Mesodermal cell (in vitro differentiated cells): ENCODE data around the gene CSF3.

ENCODE experiments used
- H3K27ac ChIP-seq: 2 replicates; pipeline ENCODE4 v1.7.0; 2013; ENCODE audit warnings: mild to moderate bottlenecking, low read depth, low read length, moderate library complexity; ENCODE audit not compliant: severe bottlenecking
- H3K36me3 ChIP-seq: 2 replicates; pipeline ENCODE4 v1.7.1; 2013; ENCODE audit warnings: mild to moderate bottlenecking, low read length, moderate library complexity; ENCODE audit not compliant: control insufficient read depth, insufficient read depth
- H3K4me1 ChIP-seq: one replicate; pipeline ENCODE4 v1.7.1; 2013; ENCODE audit warnings: mild to moderate bottlenecking, low read length; ENCODE audit not compliant: insufficient read depth, control insufficient read depth, poor library complexity, severe bottlenecking
- H3K4me3 ChIP-seq: 2 replicates; pipeline ENCODE4 v1.7.0; 2013; ENCODE audit warnings: low read length, control low read depth, mild to moderate bottlenecking; ENCODE audit not compliant: insufficient read depth, poor library complexity, severe bottlenecking; ENCODE audit errors: extremely low read depth
- H3K9me3 ChIP-seq: 2 replicates; pipeline ENCODE4 v1.7.1; 2013; ENCODE audit warnings: mild to moderate bottlenecking, low read length, moderate library complexity; ENCODE audit not compliant: control insufficient read depth
- WGBS, 2 experiments: methylation state at CpG; one replicate each; pipeline ENCODE4 v1.1.5; 2013; ENCODE audit warnings: missing lambda C conversion rate in 2 of 2; ENCODE audit not compliant: insufficient coverage in 2 of 2; 5-methylcytosine and 5-hydroxymethylcytosine counted together

The CSF3 gene

GRCh38 chr17:40035162-40035559, 19.9 kb downstream of the CSF3 start:
- Histone ChIP-seq H3K36me3 (peaks cover 60% of the 10 kb centered on the region), H3K9me3 (no peaks in the 10 kb centered on the region), H3K4me3 (no peak overlapping the region), H3K4me1 (peaks cover 8% of the 10 kb centered on the region), H3K27ac (no peak overlapping the region)
- 8 to 14% methylated on average over 8 to 12 of the region's 12 CpGs for WGBS, 2 experiments

- Histone ChIP-seq H3K9me3 (no peaks in the 10 kb centered on the region), H3K27ac (peak overlapping the region; percentile 67), H3K4me1 (peaks cover 8% of the 10 kb centered on the region), H3K4me3 (no peak overlapping the region), H3K36me3 (peaks cover 30% of the 10 kb centered on the region)
- WGBS, 2 experiments = 74 to 75% methylated on average over 11 of the region's 11 CpGs
Measured at GRCh38 chr17:40038882-40039513, 23.8 kb downstream of the CSF3 start.

- H3K4me1 ChIP-seq = peaks cover 8% of the 10 kb centered on the region
- 86 to 100% methylated on average over 2 of the region's 2 CpGs for WGBS, 2 experiments
- H3K27ac ChIP-seq = no peak overlapping the region
- H3K4me3 ChIP-seq = no peak overlapping the region
- no peaks in the 10 kb centered on the region for H3K9me3 ChIP-seq
- peaks cover 28% of the 10 kb centered on the region for H3K36me3 ChIP-seq
Measured at GRCh38 chr17:40041196-40041595, 26.0 kb downstream of the CSF3 start.

GRCh38 chr17:40056379-40057015, 41.3 kb downstream of the CSF3 start:
- 81 to 94% methylated on average over 3 to 6 of the region's 6 CpGs for WGBS, 2 experiments
- Histone ChIP-seq H3K27ac (no peak overlapping the region), H3K4me1 (no peaks in the 10 kb centered on the region), H3K9me3 (no peaks in the 10 kb centered on the region), H3K36me3 (peaks cover 20% of the 10 kb centered on the region), H3K4me3 (no peak overlapping the region)

GRCh38 chr17:40058186-40058784, 43.0 kb downstream of the CSF3 start:
- no peak overlapping the region for H3K27ac ChIP-seq
- H3K4me3 ChIP-seq = no peak overlapping the region
- WGBS, 2 experiments = 95 to 96% methylated on average over 6 of the region's 8 CpGs
- H3K36me3 ChIP-seq = peaks cover 2% of the 10 kb centered on the region
- H3K9me3 ChIP-seq = no peaks in the 10 kb centered on the region
- H3K4me1 ChIP-seq = no peaks in the 10 kb centered on the region

GRCh38 chr17:40058865-40059264, 43.6 kb downstream of the CSF3 start:
- H3K4me1 ChIP-seq = peaks cover 4% of the 10 kb centered on the region
- no peak overlapping the region for H3K27ac ChIP-seq
- no peaks in the 10 kb centered on the region for H3K36me3 ChIP-seq
- 88% methylated on average over 1 of the region's 1 CpG; no CpG with 5 or more reads in 1 of the 2 experiments for WGBS, 2 experiments
- H3K9me3 ChIP-seq = no peaks in the 10 kb centered on the region
- no peak overlapping the region for H3K4me3 ChIP-seq

- Histone ChIP-seq H3K4me1 (peaks cover 8% of the 10 kb centered on the region), H3K27ac (no peak overlapping the region), H3K36me3 (no peaks in the 10 kb centered on the region), H3K9me3 (no peaks in the 10 kb centered on the region), H3K4me3 (no peak overlapping the region)
- WGBS, 2 experiments = 81 to 96% methylated on average over 4 of the region's 8 CpGs
Measured at GRCh38 chr17:40059729-40060475, 44.7 kb downstream of the CSF3 start.

GRCh38 chr17:40060887-40061608, 45.8 kb downstream of the CSF3 start:
- H3K36me3 ChIP-seq = no peaks in the 10 kb centered on the region
- H3K4me1 ChIP-seq = peaks cover 18% of the 10 kb centered on the region
- 82 to 97% methylated on average over 5 to 7 of the region's 11 CpGs for WGBS, 2 experiments
- no peak overlapping the region for H3K27ac ChIP-seq
- no peaks in the 10 kb centered on the region for H3K9me3 ChIP-seq
- no peak overlapping the region for H3K4me3 ChIP-seq

GRCh38 chr17:40061609-40062038, 46.4 kb downstream of the CSF3 start:
- no peaks in the 10 kb centered on the region for H3K36me3 ChIP-seq
- no peak overlapping the region for H3K27ac ChIP-seq
- peaks cover 18% of the 10 kb centered on the region for H3K4me1 ChIP-seq
- WGBS, 2 experiments = 81 to 94% methylated on average over 3 to 9 of the region's 10 CpGs
- H3K4me3 ChIP-seq = no peak overlapping the region
- H3K9me3 ChIP-seq = no peaks in the 10 kb centered on the region
